NB4 (cell line): ENCODE results near the gene OPCML.

Source experiments
- DNase-seq: peaks from one replicate; pipeline ENCODE4 v3.0.0; 2010; ENCODE audit warnings: low read depth
- H3K4me3 ChIP-seq: one replicate; pipeline ENCODE4 v1.5.1; 2011; ENCODE audit warnings: mild to moderate bottlenecking, low read depth, low read length, moderate library complexity
- CTCF ChIP-seq: IDR thresholded peaks from one replicate; pipeline ENCODE4 v1.5.1; 2012; ENCODE audit warnings: low read depth, low read length
- MAX ChIP-seq: IDR thresholded peaks from 2 replicates; pipeline ENCODE4 v1.6.1; 2011; ENCODE audit warnings: low read depth, low read length
- MYC ChIP-seq: IDR thresholded peaks from 2 replicates; pipeline ENCODE4 v1.6.1; 2011; ENCODE audit warnings: low read depth, low read length
- POLR2A ChIP-seq: IDR thresholded peaks from 2 replicates; pipeline ENCODE4 v1.6.1; 2011; ENCODE audit warnings: mild to moderate bottlenecking; ENCODE audit not compliant: insufficient read length; ENCODE audit errors: extremely low read depth

Gene OPCML

GRCh38 chr11:132850266-132850665 is 682.0 kb downstream of the OPCML start:
- TF ChIP-seq CTCF (no peak), MAX (no peak), POLR2A (no peak), MYC (no peak)
- no peak for DNase-seq
- no peak overlapping the region for H3K4me3 ChIP-seq

GRCh38 chr11:132848336-132848735 is 684.0 kb downstream of the OPCML start:
- no peak for TF ChIP-seq MYC
- no peak for TF ChIP-seq MAX
- no peak for TF ChIP-seq CTCF
- no peak for TF ChIP-seq POLR2A
- H3K4me3 ChIP-seq, result no peak overlapping the region
- DNase-seq, result no peak

- no peak overlapping the region for H3K4me3 ChIP-seq
- peak; percentile 7 for DNase-seq
- TF ChIP-seq CTCF (peak; percentile 3), POLR2A (no peak)
Measured at GRCh38 chr11:132846075-132846474, 686.2 kb downstream of the OPCML start.

- TF ChIP-seq CTCF (no peak), POLR2A (no peak), MYC (no peak), MAX (no peak)
- H3K4me3 ChIP-seq, result no peak overlapping the region
- DNase-seq, result no peak
Measured at GRCh38 chr11:132844956-132845696, 687.2 kb downstream of the OPCML start.

- DNase-seq, result no peak
- no peak overlapping the region for H3K4me3 ChIP-seq
- TF ChIP-seq MAX (no peak), POLR2A (no peak), MYC (no peak), CTCF (no peak)
Measured at GRCh38 chr11:132840660-132841059, 691.6 kb downstream of the OPCML start.

GRCh38 chr11:132840191-132840590 is 692.1 kb downstream of the OPCML start:
- no peak overlapping the region for H3K4me3 ChIP-seq
- DNase-seq, result no peak
- no peak for TF ChIP-seq MAX
- no peak for TF ChIP-seq CTCF
- TF ChIP-seq MYC, result no peak
- TF ChIP-seq POLR2A, result no peak
